A549 (cell line): Measurements from ENCODE around the gene TRAPPC14. TPM values are rescaled to one million over a fixed set of nuclear protein-coding genes. Genes with fewer than 3 reads are reported as not detected.

Experiments used
- ATAC-seq, 2 experiments: fragments of 200-7000 bp in 1 of 2; fragments of >200 bp in 1 of 2; cut with Nextera tagmentation in 1 of 2; cut with Tn5 transposase in 1 of 2; 3 replicates each; pipeline versions ENCODE4 v1.8.0 to v1.9.1; 2018 to 2020; ENCODE audit warnings: mild to moderate bottlenecking in 1 of 2, moderate library complexity in 1 of 2
- CTCF ChIA-PET: fragments of 300-600 bp; sonication (Branson Sonifier 250); formaldehyde crosslinking; extraction: SDS; loops from one replicate; lab custom pipeline; 2021; ENCODE audit warnings: antibody characterized with exemption, inconsistent platforms; lab: Yijun Ruan, JAX
- POLR2A ChIA-PET: fragments of 350-600 bp; formaldehyde crosslinking; extraction: SDS; loops from one replicate; lab custom pipeline; 2021; ENCODE audit warnings: antibody characterized with exemption, inconsistent platforms; lab: Yijun Ruan, JAX
- DNase-seq, 2 experiments: peaks; one replicate each; pipeline versions ENCODE4 v3.0.0 to v3.0.0-alpha.2; 2011 to 2016; ENCODE audit warnings: low read depth in 1 of 2, low spot score in 1 of 2
- FAIRE-seq: peaks from 2 replicates; lab custom pipeline; 2011; peaks lifted over from hg19 to GRCh38; lab: Jason Lieb, UNC
- H3K27ac ChIP-seq, 2 experiments: fragments of >200 bp; sonication (Bioruptor Twin); formaldehyde crosslinking; 3 replicates each; pipeline ENCODE4 v1.5.1; 2016 to 2017
- H3K4me1 ChIP-seq: fragments of >200 bp; sonication (Bioruptor Twin); formaldehyde crosslinking; 3 replicates; pipeline ENCODE4 v1.6.1; 2016
- H3K4me2 ChIP-seq: fragments of >200 bp; sonication (Bioruptor Twin); formaldehyde crosslinking; 3 replicates; pipeline ENCODE4 v1.6.1; 2016
- H3K4me3 ChIP-seq: fragments of >200 bp; sonication (Bioruptor Twin); formaldehyde crosslinking; 3 replicates; pipeline ENCODE4 v1.5.1; 2016
- H3K9me3 ChIP-seq: fragments of >200 bp; sonication (Bioruptor Twin); formaldehyde crosslinking; 3 replicates; pipeline ENCODE4 v1.6.1; 2016
- CBX8 ChIP-seq: fragments of 200-600 bp; sonication (generic); IDR thresholded peaks from 2 replicates; pipeline ENCODE4 v1.6.1; 2016
- FOXS1 ChIP-seq: fragments of 250-450 bp; sonication (Bioruptor Pico); IDR thresholded peaks from 2 replicates; pipeline ENCODE4 v1.5.0; 2020; ENCODE audit warnings: mild to moderate bottlenecking, moderate library complexity
- GATA3 ChIP-seq: IDR thresholded peaks from 2 replicates; pipeline ENCODE4 v1.6.1; 2012; ENCODE audit warnings: borderline replicate concordance
- HOXB13 ChIP-seq: fragments of 250-450 bp; sonication (Bioruptor Pico); IDR thresholded peaks from 2 replicates; pipeline ENCODE4 v1.5.0; 2020; ENCODE audit warnings: low read depth, mild to moderate bottlenecking, moderate library complexity
- KDM1A ChIP-seq: fragments of 200-600 bp; sonication (generic); IDR thresholded peaks from 2 replicates; pipeline ENCODE4 v1.6.1; 2016; ENCODE audit warnings: low read depth, mild to moderate bottlenecking
- MAFK ChIP-seq: fragments of 450-650 bp; IDR thresholded peaks from 2 replicates; pipeline ENCODE4 v1.6.1; 2014; ENCODE audit not compliant: partially characterized antibody
- POLR2A ChIP-seq: IDR thresholded peaks from 2 replicates; pipeline ENCODE4 v1.6.1; 2012; ENCODE audit warnings: mild to moderate bottlenecking, low read length
- RARB ChIP-seq: fragments of 250-450 bp; sonication (Bioruptor Pico); IDR thresholded peaks from 2 replicates; pipeline ENCODE4 v1.8.0; 2021; ENCODE audit warnings: mild to moderate bottlenecking, moderate library complexity
- TP53 ChIP-seq: fragments of 250-450 bp; sonication (Bioruptor Pico); IDR thresholded peaks from 2 replicates; pipeline ENCODE4 v1.5.0; 2021; ENCODE audit warnings: mild to moderate bottlenecking, moderate library complexity
- ZC3H11A ChIP-seq: fragments of 450-650 bp; IDR thresholded peaks from 2 replicates; pipeline ENCODE4 v1.6.1; 2014; ENCODE audit warnings: antibody characterized with exemption, mild to moderate bottlenecking
- ZSCAN20 ChIP-seq: fragments of 250-450 bp; sonication (Bioruptor Pico); IDR thresholded peaks from 2 replicates; pipeline ENCODE4 v1.8.0; 2022; ENCODE audit warnings: mild to moderate bottlenecking, moderate library complexity
- WGBS: methylation state at CpG from one replicate; pipeline ENCODE4 v1.1.6; 2017; ENCODE audit errors: missing lambda C conversion rate; 5-methylcytosine and 5-hydroxymethylcytosine counted together
- polyA plus RNA-seq, 4 experiments: library from polyadenylated mRNA; depleted of rRNA in 3 of 4; stranded (reverse); fragments of >200 nt; fragmentation: RNase III in 1 of 4; extraction: RNeasy Plus Mini Kit Qiagen cat#74134 plus additional on column Dnase treatment in 1 of 4; gene quantifications; 2 replicates in 3 of 4; 3 replicates in 1 of 4; pipeline ENCODE4 v1.2.3, GENCODE V29; 2011 to 2017
- TF ChIP-seq, protein P1 (sequence below): fragments of >200 bp; sonication (Bioruptor Twin); formaldehyde crosslinking; IDR thresholded peaks from 2 replicates; pipeline ENCODE4 v1.6.1; 2016
- TF ChIP-seq, protein P2 (sequence below): IDR thresholded peaks from 2 replicates; pipeline ENCODE4 v1.6.1; 2012; ENCODE audit warnings: low read depth, borderline replicate concordance
- TF ChIP-seq, protein P3 (sequence below): fragments of 150-350 bp; IDR thresholded peaks from 2 replicates; pipeline ENCODE4 v1.6.1; 2014; ENCODE audit warnings: low read depth, mild to moderate bottlenecking, low read length
- TF ChIP-seq, protein P4 (sequence below): fragments of 250-450 bp; sonication (Bioruptor Pico); IDR thresholded peaks from 2 replicates; pipeline ENCODE4 v1.5.0; 2020; ENCODE audit warnings: low read depth, mild to moderate bottlenecking, moderate library complexity
- TF ChIP-seq, protein P5 (sequence below): fragments of >200 bp; sonication (Bioruptor Twin); formaldehyde crosslinking; IDR thresholded peaks from 3 replicates; pipeline ENCODE4 v1.5.1; 2016
- TF ChIP-seq, protein P6 (sequence below): fragments of 450-650 bp; IDR thresholded peaks from 2 replicates; pipeline ENCODE4 v1.6.1; 2014; ENCODE audit warnings: antibody characterized with exemption

TRAPPC14 gene
- polyA plus RNA-seq, 2 of the 4 experiments (the other 2 are of a cell fraction): 3.4 to 14.1 TPM

DNA sequence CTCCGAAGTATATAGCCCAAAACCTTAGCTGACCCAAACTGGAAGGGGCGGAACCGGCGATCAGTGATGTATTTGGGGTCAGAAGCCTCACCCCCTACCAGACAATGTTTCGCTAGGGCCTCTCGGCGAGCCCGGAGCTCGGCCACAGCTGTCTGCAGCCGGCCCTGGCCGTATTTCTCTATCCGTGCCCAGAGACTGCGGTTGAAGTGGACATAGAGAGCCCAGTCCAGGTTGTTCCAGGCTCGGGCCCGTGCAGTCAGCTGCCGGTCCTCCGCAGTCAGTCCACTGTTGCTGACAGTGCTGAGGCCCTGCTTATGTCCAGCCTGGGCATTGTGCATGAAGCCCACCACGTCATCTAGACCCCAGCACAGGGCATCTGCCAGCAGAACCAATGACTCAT lies 1.5 kb upstream of the TRAPPC14 start:
- 87% methylated on average over 13 of the region's 18 CpGs for WGBS
- no peak overlapping the region for H3K4me2 ChIP-seq
- FAIRE-seq (no peak), ATAC-seq (no peak), DNase-seq (no peak)
- no peaks in the 10 kb centered on the region for H3K9me3 ChIP-seq
- ChIA-PET POLR2A (interaction anchor here (0.6 kb wide), 1 partner anchor 28 kb away, joined by 7 read pairs; no protein-coding TSS in a partner anchor), CTCF (interaction anchor here (1.1 to 23.1 kb wide), 5 partner anchors 8 to 57 kb away, joined by 3 to 245 read pairs (median 5); partner anchors contain the start of gene GAL3ST4)
- no peak overlapping the region for H3K4me3 ChIP-seq
- no peak overlapping the region for H3K27ac ChIP-seq
- TF ChIP-seq RARB: no peak
- peaks cover 31% of the 10 kb centered on the region for H3K4me1 ChIP-seq

DNA sequence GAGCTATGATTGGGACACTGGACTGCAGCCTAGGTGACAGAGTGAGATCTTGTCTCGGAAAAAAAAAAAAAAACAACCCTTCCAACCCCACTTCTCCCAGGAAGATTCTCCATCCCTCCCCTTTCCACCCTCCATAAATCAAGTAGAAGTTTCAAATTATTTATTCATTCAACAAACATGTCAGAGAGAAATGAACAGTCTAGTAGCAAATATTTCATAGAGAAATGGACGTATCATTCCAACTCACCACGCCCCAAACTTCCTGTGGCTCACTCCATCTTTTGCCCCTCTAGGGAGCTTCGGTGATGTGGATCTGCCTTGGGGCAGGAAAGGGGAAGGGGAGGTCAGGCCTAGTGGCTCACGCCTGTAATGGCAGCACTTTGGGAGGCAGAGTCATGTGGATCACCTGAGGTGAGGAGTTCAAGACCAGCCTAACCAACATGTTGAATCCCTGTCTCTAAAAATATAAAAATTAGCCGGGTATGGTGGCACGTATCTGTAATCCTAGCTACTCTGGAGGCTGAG lies 638 bp upstream of the TRAPPC14 start:
- TF ChIP-seq RARB: no peak
- TF ChIP-seq, protein P1, sequence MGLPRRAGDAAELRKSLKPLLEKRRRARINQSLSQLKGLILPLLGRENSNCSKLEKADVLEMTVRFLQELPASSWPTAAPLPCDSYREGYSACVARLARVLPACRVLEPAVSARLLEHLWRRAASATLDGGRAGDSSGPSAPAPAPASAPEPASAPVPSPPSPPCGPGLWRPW: no peak
- TF ChIP-seq MAFK: no peak
- no peak for TF ChIP-seq ZC3H11A
- no peak for TF ChIP-seq TP53
- TF ChIP-seq, protein P2, sequence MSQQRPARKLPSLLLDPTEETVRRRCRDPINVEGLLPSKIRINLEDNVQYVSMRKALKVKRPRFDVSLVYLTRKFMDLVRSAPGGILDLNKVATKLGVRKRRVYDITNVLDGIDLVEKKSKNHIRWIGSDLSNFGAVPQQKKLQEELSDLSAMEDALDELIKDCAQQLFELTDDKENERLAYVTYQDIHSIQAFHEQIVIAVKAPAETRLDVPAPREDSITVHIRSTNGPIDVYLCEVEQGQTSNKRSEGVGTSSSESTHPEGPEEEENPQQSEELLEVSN: no peak
- TF ChIP-seq, protein P3, sequence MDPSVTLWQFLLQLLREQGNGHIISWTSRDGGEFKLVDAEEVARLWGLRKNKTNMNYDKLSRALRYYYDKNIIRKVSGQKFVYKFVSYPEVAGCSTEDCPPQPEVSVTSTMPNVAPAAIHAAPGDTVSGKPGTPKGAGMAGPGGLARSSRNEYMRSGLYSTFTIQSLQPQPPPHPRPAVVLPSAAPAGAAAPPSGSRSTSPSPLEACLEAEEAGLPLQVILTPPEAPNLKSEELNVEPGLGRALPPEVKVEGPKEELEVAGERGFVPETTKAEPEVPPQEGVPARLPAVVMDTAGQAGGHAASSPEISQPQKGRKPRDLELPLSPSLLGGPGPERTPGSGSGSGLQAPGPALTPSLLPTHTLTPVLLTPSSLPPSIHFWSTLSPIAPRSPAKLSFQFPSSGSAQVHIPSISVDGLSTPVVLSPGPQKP: no peak
- TF ChIP-seq, protein P4, sequence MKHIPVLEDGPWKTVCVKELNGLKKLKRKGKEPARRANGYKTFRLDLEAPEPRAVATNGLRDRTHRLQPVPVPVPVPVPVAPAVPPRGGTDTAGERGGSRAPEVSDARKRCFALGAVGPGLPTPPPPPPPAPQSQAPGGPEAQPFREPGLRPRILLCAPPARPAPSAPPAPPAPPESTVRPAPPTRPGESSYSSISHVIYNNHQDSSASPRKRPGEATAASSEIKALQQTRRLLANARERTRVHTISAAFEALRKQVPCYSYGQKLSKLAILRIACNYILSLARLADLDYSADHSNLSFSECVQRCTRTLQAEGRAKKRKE (CRISPR knock-in tag): no peak
- TF ChIP-seq GATA3: no peak
- TF ChIP-seq ZSCAN20: no peak
- TF ChIP-seq CBX8: no peak
- no peak for TF ChIP-seq HOXB13 (CRISPR knock-in tag)
- no peak for TF ChIP-seq POLR2A
- no peak for TF ChIP-seq FOXS1 (CRISPR knock-in tag)
- TF ChIP-seq KDM1A: no peak
- TF ChIP-seq, protein P5, sequence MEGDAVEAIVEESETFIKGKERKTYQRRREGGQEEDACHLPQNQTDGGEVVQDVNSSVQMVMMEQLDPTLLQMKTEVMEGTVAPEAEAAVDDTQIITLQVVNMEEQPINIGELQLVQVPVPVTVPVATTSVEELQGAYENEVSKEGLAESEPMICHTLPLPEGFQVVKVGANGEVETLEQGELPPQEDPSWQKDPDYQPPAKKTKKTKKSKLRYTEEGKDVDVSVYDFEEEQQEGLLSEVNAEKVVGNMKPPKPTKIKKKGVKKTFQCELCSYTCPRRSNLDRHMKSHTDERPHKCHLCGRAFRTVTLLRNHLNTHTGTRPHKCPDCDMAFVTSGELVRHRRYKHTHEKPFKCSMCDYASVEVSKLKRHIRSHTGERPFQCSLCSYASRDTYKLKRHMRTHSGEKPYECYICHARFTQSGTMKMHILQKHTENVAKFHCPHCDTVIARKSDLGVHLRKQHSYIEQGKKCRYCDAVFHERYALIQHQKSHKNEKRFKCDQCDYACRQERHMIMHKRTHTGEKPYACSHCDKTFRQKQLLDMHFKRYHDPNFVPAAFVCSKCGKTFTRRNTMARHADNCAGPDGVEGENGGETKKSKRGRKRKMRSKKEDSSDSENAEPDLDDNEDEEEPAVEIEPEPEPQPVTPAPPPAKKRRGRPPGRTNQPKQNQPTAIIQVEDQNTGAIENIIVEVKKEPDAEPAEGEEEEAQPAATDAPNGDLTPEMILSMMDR: no peak
- TF ChIP-seq, protein P6, sequence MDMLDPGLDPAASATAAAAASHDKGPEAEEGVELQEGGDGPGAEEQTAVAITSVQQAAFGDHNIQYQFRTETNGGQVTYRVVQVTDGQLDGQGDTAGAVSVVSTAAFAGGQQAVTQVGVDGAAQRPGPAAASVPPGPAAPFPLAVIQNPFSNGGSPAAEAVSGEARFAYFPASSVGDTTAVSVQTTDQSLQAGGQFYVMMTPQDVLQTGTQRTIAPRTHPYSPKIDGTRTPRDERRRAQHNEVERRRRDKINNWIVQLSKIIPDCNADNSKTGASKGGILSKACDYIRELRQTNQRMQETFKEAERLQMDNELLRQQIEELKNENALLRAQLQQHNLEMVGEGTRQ: no peak
- H3K9me3 ChIP-seq: no peaks in the 10 kb centered on the region
- 66% methylated on average over 7 of the region's 7 CpGs for WGBS
- FAIRE-seq (no peak), ATAC-seq (peak in 1 of 2 experiments; percentile 2; a peak in 1 of 6 replicates), DNase-seq (peak in 1 of 2 experiments; percentile 41)
- H3K4me2 ChIP-seq: peak overlapping the region; percentile 100
- H3K27ac ChIP-seq: peak overlapping the region; percentile 83 to 96
- peak overlapping the region; percentile 90 for H3K4me3 ChIP-seq
- ChIA-PET CTCF (interaction anchor here (0.9 to 23.1 kb wide), 6 partner anchors 8 to 58 kb away, joined by 3 to 245 read pairs (median 4); partner anchors contain the start of gene GAL3ST4), POLR2A (interaction anchor here (0.6 to 1.1 kb wide), 2 partner anchors 10 to 189 kb away, joined by 3 to 13 read pairs; partner anchors contain the start of gene LAMTOR4)
- H3K4me1 ChIP-seq: peaks cover 40% of the 10 kb centered on the region
